DMS 273 (cell line): ENCODE data around the gene RAPGEF2.
"Not testable (repeated sequence)": the region's sequence is repeated elsewhere in the genome, so short reads cannot be mapped to it uniquely, and the experiment has no call there.

Experiments used
- DNase-seq: peaks from one replicate; lab custom pipeline; 2025; ENCODE audit not compliant: unreplicated experiment; lab: John Stamatoyannopoulos, UW

Gene RAPGEF2

GRCh38 chr4:159160242-159160641 lies 57.4 kb downstream of the RAPGEF2 start:
- DNase-seq, result no peak

- not testable (repeated sequence) for DNase-seq
These were observed 58.6 kb downstream of the RAPGEF2 start for GRCh38 chr4:159161436-159161835.

DNA sequence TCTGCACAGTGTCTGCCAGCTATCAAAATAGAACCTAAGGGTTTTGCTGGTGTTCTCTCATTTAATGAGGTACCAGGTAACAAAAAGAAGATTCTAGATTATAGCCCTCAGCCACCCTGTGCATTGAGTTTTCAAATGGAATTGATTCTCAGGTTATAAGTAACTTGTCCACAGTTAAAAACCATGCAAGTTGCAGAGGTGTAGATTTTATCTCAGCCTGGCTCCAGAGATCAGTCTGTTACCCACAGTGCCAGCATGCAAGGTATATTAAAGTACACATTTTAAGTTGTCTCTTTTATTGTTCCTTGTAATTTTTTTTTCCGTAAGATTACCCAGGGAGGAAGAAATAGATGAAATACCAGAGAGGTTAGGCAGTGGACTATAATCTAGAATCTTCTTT lies 59.7 kb downstream of the RAPGEF2 start:
- DNase-seq, result no peak

DNA sequence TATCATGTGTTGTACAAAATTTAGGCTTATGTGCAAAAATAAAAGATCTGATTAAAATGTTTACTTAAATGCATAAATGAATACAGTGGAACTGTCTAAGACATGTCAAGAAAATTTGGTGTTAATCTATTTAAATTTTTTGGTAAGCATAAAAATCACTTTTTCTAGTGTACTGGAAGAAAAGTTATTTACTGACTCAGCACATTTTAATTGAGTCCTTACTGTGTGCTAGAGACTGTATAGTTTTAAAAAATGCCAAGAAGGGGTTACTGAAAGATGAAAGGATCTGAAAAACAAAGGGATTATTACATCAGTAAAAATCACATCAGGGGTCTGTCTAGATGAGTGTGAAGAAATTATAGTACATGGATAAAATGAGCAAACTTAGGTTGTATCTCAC lies 60.6 kb downstream of the RAPGEF2 start:
- no peak for DNase-seq

DNA sequence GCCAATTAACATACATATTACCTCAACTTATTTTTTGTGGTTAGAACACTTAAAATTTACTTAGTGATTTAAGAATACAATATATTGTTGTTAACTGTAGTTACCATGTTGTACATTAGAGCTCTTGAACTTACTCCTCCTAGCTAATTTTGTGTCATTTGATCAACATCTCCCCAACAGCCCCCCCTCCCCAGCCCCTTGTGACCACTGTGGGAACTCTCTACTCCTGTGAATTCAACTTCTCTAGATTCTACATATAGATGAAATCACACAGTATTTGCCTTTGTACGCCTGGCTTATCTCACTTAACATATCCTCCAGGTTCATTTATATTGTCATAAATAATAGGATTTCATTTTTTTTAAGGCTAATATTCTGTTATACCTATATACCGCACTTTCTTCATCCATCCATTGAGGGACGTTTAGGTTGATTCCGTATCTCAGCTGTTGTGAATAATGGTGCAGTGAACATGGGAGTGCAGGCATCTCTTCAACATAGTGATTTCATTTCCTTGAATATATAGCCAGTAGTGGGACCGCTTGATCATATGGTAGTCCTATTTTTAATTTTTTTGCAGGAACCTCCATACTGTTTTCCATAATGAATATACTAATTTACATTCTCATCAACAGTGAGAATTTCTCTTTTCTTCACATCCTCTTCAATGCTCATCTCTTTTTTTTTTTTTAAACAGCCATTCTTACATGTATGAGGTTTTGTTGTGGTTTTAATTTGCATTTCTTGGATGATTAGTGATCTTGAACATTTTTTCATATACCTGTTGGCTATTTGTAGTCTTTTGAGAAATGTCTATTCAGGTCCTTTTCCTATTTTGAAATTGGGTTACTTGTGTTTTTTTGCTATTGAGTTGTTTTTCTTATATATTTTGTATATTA lies 66.8 kb downstream of the RAPGEF2 start:
- no peak for DNase-seq

GRCh38 chr4:159171287-159171686 lies 68.4 kb downstream of the RAPGEF2 start:
- DNase-seq, result no peak

DNA sequence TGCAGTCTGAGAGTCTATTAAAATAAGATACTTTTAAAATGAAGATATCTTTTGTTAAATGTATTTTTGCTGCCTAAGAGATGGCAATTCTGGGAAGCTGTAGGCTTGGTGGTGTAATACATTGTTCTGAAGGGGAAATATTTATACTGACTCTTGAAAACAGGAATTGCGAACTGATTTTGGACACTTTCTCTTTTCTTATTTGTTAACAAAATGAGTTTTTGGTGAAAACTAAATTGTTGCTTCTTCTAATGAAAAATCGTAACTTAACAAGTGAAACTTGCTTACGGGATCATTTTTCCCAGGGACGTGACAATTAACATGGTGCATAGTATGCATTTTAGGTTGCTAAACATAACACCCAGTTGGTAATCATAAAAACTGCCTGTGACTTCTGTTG lies 71.0 kb downstream of the RAPGEF2 start:
- no peak for DNase-seq

DNA sequence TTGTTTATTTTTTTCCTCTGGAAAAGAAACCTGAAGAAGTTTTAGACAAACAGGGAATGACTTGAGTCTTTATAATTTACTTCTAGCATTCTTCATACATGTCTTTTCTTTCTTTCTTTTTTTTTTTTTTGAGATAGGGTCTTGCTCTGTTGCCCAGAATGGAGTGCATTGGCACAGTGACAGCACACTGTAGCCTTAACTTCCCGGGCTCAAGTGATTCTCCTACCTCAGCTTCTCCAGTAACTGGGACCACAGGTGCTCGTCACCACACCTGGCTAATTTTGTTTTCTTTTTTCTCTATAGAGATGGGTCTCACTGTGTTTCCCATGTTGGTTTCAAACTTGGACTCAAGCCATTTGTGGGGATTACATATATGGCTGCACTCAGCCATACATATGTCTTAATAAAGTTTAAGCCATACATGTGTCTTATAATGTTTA lies 71.8 kb downstream of the RAPGEF2 start:
- DNase-seq, result no peak

GRCh38 chr4:159175085-159175988 lies 72.5 kb downstream of the RAPGEF2 start:
- DNase-seq, result peak; percentile 83

GRCh38 chr4:159175989-159176375 lies 73.1 kb downstream of the RAPGEF2 start:
- no peak for DNase-seq

GRCh38 chr4:159177265-159178150 lies 74.6 kb downstream of the RAPGEF2 start:
- DNase-seq, result no peak

- DNase-seq, result peak; percentile 53
These were observed 75.3 kb downstream of the RAPGEF2 start for GRCh38 chr4:159178151-159178546.

DNA sequence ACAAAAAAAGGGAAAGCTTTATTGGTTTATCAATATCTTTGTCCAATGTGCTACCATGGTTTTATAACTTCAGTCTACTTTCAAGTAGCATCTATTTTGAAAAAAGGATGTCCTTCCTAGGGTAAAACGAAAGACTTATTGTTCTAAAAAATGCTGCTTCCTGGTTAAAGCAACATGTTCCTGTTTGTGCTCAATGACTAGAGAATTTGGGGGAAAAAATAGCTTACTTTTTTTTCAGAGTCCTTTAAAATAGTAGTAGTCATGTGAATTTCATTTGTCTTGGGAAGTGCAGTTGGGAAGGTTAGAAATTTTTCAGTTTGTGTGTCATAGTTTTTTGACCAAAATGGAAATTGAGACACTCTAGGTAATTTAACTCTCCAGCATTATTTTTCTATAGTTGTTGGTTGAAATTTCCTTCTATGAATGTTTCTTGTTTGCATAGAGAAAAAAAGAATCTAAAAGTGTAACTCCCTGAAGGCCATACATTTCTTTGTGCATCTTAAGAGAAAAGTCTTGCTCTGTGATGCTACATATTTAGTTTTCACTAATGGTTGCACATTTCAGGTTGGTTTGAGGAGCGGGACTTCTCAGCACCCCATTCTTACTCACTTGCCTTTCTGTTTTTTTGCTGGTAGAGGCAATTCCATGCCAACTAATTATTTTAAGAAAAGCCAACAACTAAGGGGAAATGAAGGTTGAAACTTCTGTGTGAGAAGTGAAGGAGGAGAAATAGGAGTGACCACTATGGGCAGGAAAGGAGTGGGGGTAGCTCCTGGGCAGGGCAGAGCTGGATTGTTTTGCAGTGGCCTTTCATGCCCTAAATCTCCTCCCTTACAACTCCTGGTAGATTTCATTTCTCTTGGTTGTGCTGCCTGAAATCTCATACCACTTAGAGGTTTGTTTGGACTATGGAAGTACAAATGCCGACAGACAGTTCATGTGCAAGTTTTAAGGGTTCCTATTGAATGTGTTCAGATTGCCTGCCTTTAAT lies 76.4 kb downstream of the RAPGEF2 start:
- DNase-seq, result no peak

- DNase-seq, result not testable (repeated sequence)
These were observed 81.2 kb downstream of the RAPGEF2 start for GRCh38 chr4:159183885-159184605.

- no peak for DNase-seq
These were observed 82.7 kb downstream of the RAPGEF2 start for GRCh38 chr4:159185591-159186023.

DNA sequence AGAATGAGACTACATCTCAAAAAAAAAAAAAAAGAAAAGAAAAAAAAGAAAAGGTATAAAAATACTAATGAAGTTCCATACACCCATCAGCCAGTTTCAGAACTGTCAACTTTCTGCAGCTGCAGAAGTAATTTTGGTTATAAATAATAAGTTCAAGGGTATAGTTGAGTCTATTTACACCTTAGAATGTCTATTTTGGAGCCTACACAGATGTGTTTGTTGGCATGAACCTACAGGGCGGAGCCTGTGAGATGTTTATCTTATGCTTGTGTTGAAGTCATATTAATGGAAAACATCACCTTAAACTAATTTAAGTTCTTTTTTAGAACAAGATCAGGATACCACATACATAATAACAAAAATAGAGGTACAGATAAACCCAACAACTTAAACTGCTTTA lies 85.8 kb downstream of the RAPGEF2 start:
- DNase-seq, result no peak

- DNase-seq, result no peak
These were observed 87.8 kb downstream of the RAPGEF2 start for GRCh38 chr4:159190651-159191050.

DNA sequence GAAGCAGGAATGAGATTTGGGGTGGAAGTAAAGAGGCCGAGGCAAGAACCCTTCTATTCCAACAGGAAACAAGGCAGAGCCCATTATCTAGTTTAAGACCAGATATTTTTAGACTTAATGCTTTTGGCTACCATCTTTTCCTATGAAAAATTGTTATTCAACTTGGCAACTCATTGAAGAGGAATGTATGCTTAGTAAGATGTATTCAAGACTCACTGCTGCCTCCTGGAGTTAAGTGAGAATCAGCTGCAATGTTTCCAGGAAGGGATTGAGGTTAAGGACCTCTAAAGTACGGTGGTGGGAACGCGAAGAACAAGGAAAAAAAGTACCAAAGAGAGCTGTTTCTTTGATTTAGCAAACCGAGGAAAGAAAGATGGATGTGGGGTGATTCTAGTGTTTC lies 89.1 kb downstream of the RAPGEF2 start:
- DNase-seq, result peak; percentile 45

DNA sequence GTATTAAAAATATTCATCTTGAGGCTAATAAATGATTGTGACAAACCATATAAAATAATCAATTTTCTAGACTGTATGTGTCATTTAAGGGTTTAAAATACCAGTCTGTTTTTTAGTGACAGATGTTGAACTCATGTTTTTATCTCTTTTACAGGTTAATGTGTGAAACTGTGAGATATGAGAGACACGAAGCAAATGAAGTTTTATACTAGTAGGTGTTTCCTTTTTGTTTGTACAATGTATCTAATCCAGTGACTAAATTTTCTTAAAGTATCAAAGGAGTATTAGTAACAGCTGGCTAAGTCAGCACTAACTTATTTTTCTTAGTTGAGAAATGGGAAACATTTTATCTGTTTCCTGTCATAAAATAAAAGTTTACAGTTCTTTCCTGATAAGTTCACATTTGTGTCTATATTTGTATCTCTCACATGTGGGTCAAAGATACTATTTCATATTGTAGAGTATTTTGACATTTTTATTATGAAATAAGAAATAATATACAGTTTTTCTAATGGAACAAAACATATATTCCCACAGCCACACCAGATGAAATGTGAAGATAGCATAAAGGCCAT lies 90.3 kb downstream of the RAPGEF2 start:
- DNase-seq, result no peak
